Measurements from ENCODE around the gene SALL1. TPM values are rescaled to one million over a fixed set of nuclear protein-coding genes. Genes with fewer than 3 reads are reported as not detected.

SALL1 gene
- total RNA-seq: not detected
- not detected for polyA plus RNA-seq
- long read RNA-seq, donor 1: 0 reads
- long read RNA-seq, donor 2: 0 reads

GRCh38 chr16:51150888-51151320 is at the start of gene SALL1:
Gene SALL1 (minus strand): TSS chr16:51151270. CDS start chr16:51151241, 29 bp downstream.
- no peak for ATAC-seq
- TF ChIP-seq CTCF (IDR thresholded peaks at IDR 0.05): no peak
- WGBS, 3 donors: 1% methylated on average over 37 to 38 of the region's 38 CpGs
- intact Hi-C loops (cut with DNase I): no loop called here
- Histone ChIP-seq H3K9me3 (no peaks in the 10 kb centered on the region), H3K27ac (no peak within 1 kb of the TSS), H3K27me3 (ENCODE audit: insufficient read depth in 3 of 3, low read length in 2 of 3) (peaks cover 18 to 86% (median 34%) of the 10 kb centered on the region in 3 donors), H3K4me1 (no peaks in the 10 kb centered on the region), H3K36me3 (ENCODE audit: insufficient read depth in 1 of 2, low read depth in 1 of 2) (no peaks in the 10 kb centered on the region), H3K4me3 (peak within 1 kb of the TSS; percentile 58)
- DNase-seq: no peak

DNA sequence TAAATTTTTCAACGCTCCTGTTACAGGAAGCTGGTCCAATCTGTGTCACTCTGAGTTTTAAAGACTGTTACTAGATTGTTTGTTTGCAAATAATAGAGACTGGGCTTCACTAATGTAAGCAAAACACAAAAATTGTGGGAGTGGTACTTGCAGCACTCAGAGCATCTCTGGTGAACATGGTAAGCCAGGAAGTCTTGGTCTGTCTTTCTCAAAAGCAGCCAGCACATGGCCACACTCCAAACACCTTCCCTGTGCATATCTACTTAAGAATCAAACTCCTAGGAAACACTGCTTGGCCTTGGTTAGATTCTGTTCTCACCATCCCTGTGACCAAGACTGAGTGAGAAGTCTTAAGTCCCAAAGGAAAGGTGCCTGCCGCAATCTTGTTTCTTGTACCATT is 49.7 kb upstream of the SALL1 start:
- ATAC-seq: no peak
- Histone ChIP-seq H3K27me3 (ENCODE audit: insufficient read depth in 3 of 3, low read length in 2 of 3) (no peaks in the 10 kb centered on the region), H3K4me3 (no peak overlapping the region), H3K36me3 (ENCODE audit: insufficient read depth in 1 of 2, low read depth in 1 of 2) (no peaks in the 10 kb centered on the region), H3K9me3 (no peaks in the 10 kb centered on the region), H3K4me1 (no peaks in the 10 kb centered on the region), H3K27ac (no peak overlapping the region)
- TF ChIP-seq CTCF (IDR thresholded peaks at IDR 0.05): no peak
- intact Hi-C loops (cut with DNase I): no loop called here
- no peak for DNase-seq
- WGBS, 3 donors: 46 to 73% (median 48%) methylated on average over 2 of the region's 2 CpGs

GRCh38 chr16:51197953-51198748 is 47.1 kb upstream of the SALL1 start:
- H3K4me3 ChIP-seq: no peak overlapping the region
- 73 to 78% (median 76%) methylated on average over 8 of the region's 8 CpGs for WGBS, 3 donors
- H3K36me3 ChIP-seq (ENCODE audit: insufficient read depth in 1 of 2, low read depth in 1 of 2): no peaks in the 10 kb centered on the region
- DNase-seq (no peak), ATAC-seq (no peak)
- no peaks in the 10 kb centered on the region for H3K27me3 ChIP-seq (ENCODE audit: insufficient read depth in 3 of 3, low read length in 2 of 3)
- TF ChIP-seq CTCF (IDR thresholded peaks at IDR 0.05): no peak
- H3K4me1 ChIP-seq: no peaks in the 10 kb centered on the region
- intact Hi-C loops (cut with DNase I): no loop called here
- no peaks in the 10 kb centered on the region for H3K9me3 ChIP-seq
- H3K27ac ChIP-seq: no peak overlapping the region

DNA sequence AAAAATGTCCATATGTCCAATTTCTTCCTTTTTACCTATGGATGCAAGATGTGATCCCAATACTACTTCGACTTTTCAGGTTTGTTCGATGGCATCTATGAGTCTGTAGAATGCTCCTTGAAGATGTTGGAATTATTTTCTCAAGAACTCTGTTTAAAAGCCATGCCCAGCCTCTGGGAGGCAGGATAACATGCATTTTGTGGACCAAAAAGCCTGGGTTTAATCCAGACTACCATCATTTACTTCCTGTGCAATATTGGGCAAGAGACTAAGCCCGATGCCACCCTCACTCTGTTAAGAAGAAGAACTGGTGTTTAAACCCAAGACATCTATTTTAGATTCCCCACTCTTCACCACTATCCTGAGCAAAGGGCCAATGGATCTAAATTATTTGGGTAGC is 42.8 kb upstream of the SALL1 start:
- 85 to 91% (median 90%) methylated on average over 3 of the region's 3 CpGs for WGBS, 3 donors
- intact Hi-C loops (cut with DNase I): no loop called here

More for the DNA sequence above, 42.8 kb upstream of the SALL1 start:
- Histone ChIP-seq H3K4me3 (no peak overlapping the region), H3K4me1 (no peaks in the 10 kb centered on the region), H3K36me3 (ENCODE audit: insufficient read depth in 1 of 2, low read depth in 1 of 2) (no peaks in the 10 kb centered on the region), H3K27me3 (ENCODE audit: insufficient read depth in 3 of 3, low read length in 2 of 3) (no peaks in the 10 kb centered on the region), H3K27ac (no peak overlapping the region), H3K9me3 (no peaks in the 10 kb centered on the region)
- no peak for TF ChIP-seq CTCF (IDR thresholded peaks at IDR 0.05)
- ATAC-seq (no peak), DNase-seq (no peak)
